Activated B cell treated with CpG ODN at 0.5 μM for 24 hours (primary cell): ENCODE results near the gene TCFL5. TPM values are rescaled to one million over a fixed set of nuclear protein-coding genes. Genes with fewer than 3 reads are reported as not detected.
A peak's percentile ranks its signal among the peaks of the same experiment; 100 is the strongest.

ENCODE experiments used
- ATAC-seq: fragments of 200-7000 bp; cut with Tn5 transposase; one replicate; pipeline ENCODE4 v1.10.0; 2021; ENCODE audit warnings: low read depth, mild to moderate bottlenecking, moderate library complexity
- CTCF ChIA-PET: fragments of 350-600 bp; sonication (Branson Sonifier 250); formaldehyde crosslinking; loops from one replicate; lab custom pipeline; 2021; ENCODE audit warnings: antibody characterized with exemption; lab: Charles Lee
- POLR2A ChIA-PET: fragments of 350-600 bp; sonication (Branson Sonifier 250); formaldehyde crosslinking; loops from one replicate; lab custom pipeline; 2021; ENCODE audit warnings: antibody characterized with exemption; lab: Charles Lee
- DNase-seq: peaks from one replicate; pipeline ENCODE4 v3.0.0; 2022
- H3K27ac Mint-ChIP-seq: one replicate; pipeline ENCODE4 v1.8.0; 2020; ENCODE audit warnings: mixed read lengths
- H3K27me3 Mint-ChIP-seq: one replicate; pipeline ENCODE4 v1.8.0; 2021; ENCODE audit warnings: mixed read lengths
- H3K36me3 Mint-ChIP-seq: one replicate; pipeline ENCODE4 v1.8.0; 2021; ENCODE audit warnings: low read depth, mixed read lengths
- H3K4me1 Mint-ChIP-seq: one replicate; pipeline ENCODE4 v1.8.0; 2021; ENCODE audit warnings: mixed read lengths
- H3K4me3 Mint-ChIP-seq: one replicate; pipeline ENCODE4 v1.8.0; 2020; ENCODE audit warnings: mild to moderate bottlenecking, mixed read lengths
- H3K9me3 Mint-ChIP-seq: one replicate; pipeline ENCODE4 v1.8.0; 2020; ENCODE audit warnings: mixed read lengths
- intact Hi-C: fragments of 100-400 bp; cut with micrococcal nuclease; formaldehyde crosslinking; loops from one replicate; pipeline ENCODE4 v1.15.1; 2024
- total RNA-seq: library from RNA; stranded (reverse); gene quantifications from 2 replicates; pipeline ENCODE4 v1.2.3, GENCODE V29; 2022
- TF ChIP-seq, protein P1 (sequence below): fragments of 200-600 bp; IDR thresholded peaks from one replicate; pipeline ENCODE4 v1.8.0; 2022; ENCODE audit warnings: antibody characterized with exemption, mild to moderate bottlenecking

Gene TCFL5
- total RNA-seq, 1 donor from 2014 or later = 54.5 TPM

DNA sequence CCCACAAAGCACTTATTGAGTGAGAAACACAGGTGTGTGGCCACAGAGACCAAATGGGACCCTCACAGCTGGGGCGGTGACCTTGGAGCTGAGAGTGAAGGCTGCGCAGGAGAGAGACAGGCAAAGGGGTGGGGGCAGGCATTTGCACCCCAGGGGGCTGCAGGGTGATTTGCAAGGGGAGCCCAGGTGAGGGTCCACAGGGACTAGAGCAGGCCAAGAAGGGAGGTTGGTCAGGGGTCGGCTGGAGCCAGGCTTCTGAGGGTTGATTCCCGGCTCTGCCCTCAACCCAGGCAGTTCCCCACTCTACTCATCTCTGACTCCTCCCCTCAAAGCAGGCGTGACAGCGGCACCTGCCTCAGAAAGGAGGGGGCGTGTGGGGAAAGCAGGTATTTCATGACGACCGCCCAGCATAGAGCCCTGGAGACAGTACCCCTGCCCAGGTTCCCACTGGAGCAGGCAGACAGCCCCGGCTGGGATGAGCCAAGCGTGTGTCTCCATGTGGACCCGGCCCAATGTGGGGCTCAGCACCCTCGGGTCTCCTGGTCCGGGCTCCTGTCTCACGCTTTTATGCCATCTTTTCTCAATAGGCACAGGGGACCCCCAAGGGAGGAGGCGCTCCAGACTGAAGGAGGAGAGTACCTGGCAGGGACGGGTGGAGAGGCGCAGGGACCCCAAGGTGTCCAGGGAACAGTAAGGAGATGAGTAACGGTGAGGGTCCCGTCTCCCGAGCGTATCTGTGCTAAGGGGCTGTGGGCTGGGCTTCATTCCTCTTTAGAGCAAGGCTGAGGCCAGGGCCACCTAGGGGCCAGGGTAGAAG lies 68.5 kb downstream of the TCFL5 start:
- no peaks in the 10 kb centered on the region for H3K27me3 Mint-ChIP-seq
- H3K4me1 Mint-ChIP-seq = peaks cover 41% of the 10 kb centered on the region
- ChIA-PET POLR2A (interaction anchor here (0.6 to 5.0 kb wide), 16 partner anchors 9 to 671 kb away, joined by 3 to 56 read pairs (median 8); partner anchors contain the start of genes LSM14B, OGFR, PSMA7 and RPS21), CTCF (interaction anchor here (0.7 to 2.5 kb wide), 6 partner anchors 16 to 294 kb away, joined by 3 to 16 read pairs (median 4); no protein-coding TSS in a partner anchor)
- DNase-seq (no peak), ATAC-seq (no peak)
- TF ChIP-seq, protein P1, sequence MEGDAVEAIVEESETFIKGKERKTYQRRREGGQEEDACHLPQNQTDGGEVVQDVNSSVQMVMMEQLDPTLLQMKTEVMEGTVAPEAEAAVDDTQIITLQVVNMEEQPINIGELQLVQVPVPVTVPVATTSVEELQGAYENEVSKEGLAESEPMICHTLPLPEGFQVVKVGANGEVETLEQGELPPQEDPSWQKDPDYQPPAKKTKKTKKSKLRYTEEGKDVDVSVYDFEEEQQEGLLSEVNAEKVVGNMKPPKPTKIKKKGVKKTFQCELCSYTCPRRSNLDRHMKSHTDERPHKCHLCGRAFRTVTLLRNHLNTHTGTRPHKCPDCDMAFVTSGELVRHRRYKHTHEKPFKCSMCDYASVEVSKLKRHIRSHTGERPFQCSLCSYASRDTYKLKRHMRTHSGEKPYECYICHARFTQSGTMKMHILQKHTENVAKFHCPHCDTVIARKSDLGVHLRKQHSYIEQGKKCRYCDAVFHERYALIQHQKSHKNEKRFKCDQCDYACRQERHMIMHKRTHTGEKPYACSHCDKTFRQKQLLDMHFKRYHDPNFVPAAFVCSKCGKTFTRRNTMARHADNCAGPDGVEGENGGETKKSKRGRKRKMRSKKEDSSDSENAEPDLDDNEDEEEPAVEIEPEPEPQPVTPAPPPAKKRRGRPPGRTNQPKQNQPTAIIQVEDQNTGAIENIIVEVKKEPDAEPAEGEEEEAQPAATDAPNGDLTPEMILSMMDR = no peak
- no peaks in the 10 kb centered on the region for H3K9me3 Mint-ChIP-seq
- intact Hi-C loops = loop anchor here (5.0 kb wide), 1 partner anchor 671 kb away; the partner anchor contains the start of gene LSM14B
- H3K36me3 Mint-ChIP-seq = peaks cover 3% of the 10 kb centered on the region
- peak overlapping the region; percentile 92 for H3K27ac Mint-ChIP-seq
- H3K4me3 Mint-ChIP-seq = peak overlapping the region; percentile 60

DNA sequence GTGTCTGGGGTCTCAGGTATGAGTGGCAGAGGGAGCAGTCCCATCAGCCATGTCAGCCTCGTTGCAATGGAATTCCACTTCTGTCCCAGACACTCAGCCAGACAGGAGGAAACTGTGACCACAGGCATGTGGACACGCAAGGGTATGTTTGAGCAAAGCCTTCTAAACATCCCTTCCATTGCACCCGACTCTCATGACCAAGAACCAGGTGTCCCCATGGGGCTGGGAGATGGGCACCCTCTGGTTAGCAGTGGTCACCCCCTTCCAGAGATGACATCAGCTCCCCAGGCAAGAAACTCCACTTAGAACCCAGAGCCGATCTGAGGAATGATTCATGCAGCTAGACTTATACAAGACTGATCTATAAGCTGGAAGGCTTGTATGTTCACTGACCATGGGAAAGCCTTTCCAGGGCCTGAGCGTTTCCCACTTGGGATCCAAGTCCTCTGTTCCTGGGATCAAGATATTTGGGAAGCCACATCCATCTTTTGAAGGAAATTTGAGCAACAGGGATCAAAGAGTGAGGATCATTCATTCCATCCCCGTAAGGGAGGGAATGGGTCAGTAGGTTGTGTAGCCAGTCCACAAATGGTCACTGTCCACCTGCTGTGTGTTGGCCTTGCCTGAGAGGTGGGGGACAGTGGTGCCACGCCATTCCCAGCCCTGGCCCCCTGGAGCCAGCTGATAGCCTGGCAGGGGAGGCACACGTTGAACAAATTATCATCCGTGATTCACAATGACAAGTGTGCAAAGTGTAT lies 69.3 kb downstream of the TCFL5 start:
- Mint-ChIP-seq H3K27me3 (no peaks in the 10 kb centered on the region), H3K27ac (peak overlapping the region; percentile 92), H3K36me3 (no peaks in the 10 kb centered on the region), H3K4me3 (no peak overlapping the region), H3K9me3 (no peaks in the 10 kb centered on the region), H3K4me1 (peaks cover 36% of the 10 kb centered on the region)
- ChIA-PET CTCF (interaction anchor here (0.7 to 2.5 kb wide), 10 partner anchors 16 to 383 kb away, joined by 3 to 16 read pairs (median 5); no protein-coding TSS in a partner anchor), POLR2A (interaction anchor here (0.6 to 1.3 kb wide), 5 partner anchors 141 to 174 kb away, joined by 3 to 4 read pairs (median 3); partner anchors contain the start of gene SLCO4A1)
- intact Hi-C loops = loop anchor here (5.0 kb wide), 1 partner anchor 670 kb away; the partner anchor contains the start of gene LSM14B
- ATAC-seq (no peak), DNase-seq (no peak)
- TF ChIP-seq, protein P1 = no peak

DNA sequence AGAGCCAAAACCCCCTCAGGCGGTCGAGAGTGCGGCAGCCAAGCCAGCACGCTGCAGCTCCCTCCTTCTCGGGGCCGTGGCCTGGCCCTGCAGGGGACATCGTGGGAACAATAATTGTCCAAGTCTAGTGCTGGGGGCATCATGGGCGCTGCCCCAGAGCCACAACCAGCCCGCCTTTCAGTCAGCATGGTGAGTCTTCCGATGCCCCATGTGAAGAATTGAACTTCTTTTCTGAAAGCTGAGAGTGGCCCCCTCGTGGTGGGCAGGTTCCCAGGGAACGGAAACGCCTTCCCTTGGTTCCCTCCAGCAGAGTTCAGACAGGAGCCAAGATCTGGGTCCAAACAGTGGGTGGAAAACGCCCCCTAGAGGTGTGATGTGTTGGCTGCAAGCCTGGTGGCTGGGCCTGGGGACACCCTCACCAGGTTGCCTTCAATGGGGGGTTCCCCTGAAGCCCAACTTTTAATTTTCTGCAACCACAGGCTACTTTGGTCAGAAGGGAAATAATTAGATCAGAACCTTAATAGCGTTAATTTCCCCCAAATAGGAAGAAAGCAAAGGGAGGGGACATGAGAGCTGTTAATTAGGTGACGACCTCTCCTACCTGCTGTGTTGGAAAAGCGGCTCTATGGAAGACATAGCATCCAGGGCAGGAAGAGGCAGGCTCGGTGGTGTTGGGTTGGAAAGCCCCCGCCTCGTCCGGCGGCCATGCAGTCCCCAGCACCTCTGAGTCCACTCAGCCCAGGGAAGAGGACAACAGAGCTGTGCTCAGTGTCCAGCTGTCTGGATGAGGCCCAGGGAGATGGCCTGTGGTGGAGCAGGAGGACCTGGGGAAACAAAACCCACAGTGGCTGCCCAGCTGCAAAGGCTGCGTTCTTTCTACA lies 70.1 kb downstream of the TCFL5 start:
- intact Hi-C loops = loop anchor here (1.0 to 5.0 kb wide), 5 partner anchors 123 to 669 kb away; partner anchors contain the start of gene LSM14B
- H3K4me3 Mint-ChIP-seq = no peak overlapping the region
- CTCF ChIA-PET = interaction anchor here (0.6 to 2.5 kb wide), 11 partner anchors 17 to 382 kb away, joined by 3 to 16 read pairs (median 4); no protein-coding TSS in a partner anchor
- TF ChIP-seq, protein P1 = no peak
- ATAC-seq (no peak), DNase-seq (peak; percentile 54)
- POLR2A ChIA-PET = interaction anchor here (1.0 to 1.3 kb wide), 4 partner anchors 140 to 174 kb away, joined by 3 to 4 read pairs (median 4); partner anchors contain the start of gene SLCO4A1
- H3K27me3 Mint-ChIP-seq = no peaks in the 10 kb centered on the region
- H3K36me3 Mint-ChIP-seq = no peaks in the 10 kb centered on the region
- H3K27ac Mint-ChIP-seq = peak overlapping the region; percentile 66
- no peaks in the 10 kb centered on the region for H3K9me3 Mint-ChIP-seq
- peaks cover 31% of the 10 kb centered on the region for H3K4me1 Mint-ChIP-seq

Other genes with a start within 250 kb of the TCFL5 start
- gene SLCO4A1, start 219.3 kb downstream of the TCFL5 start, total RNA-seq = 27.8 and 38.9 TPM in 2 replicates
- gene NTSR1, start 153.0 kb downstream of the TCFL5 start, total RNA-seq = not detected in 2 replicates
- 9.8 and 10.7 TPM in 2 replicates for gene MRGBP, start 65.3 kb downstream of the TCFL5 start, total RNA-seq
- gene OGFR, start 57.0 kb downstream of the TCFL5 start, total RNA-seq = 74.6 and 78.9 TPM in 2 replicates
- gene COL9A3, start 44.8 kb downstream of the TCFL5 start, total RNA-seq = 33.2 and 37.6 TPM in 2 replicates
- gene DIDO1, start 64.7 kb upstream of the TCFL5 start, total RNA-seq = 79.2 and 89.1 TPM in 2 replicates
- 40.9 and 43.1 TPM in 2 replicates for gene GID8, start 76.3 kb upstream of the TCFL5 start, total RNA-seq
- gene SLC17A9, start 90.9 kb upstream of the TCFL5 start, total RNA-seq = 45.0 and 47.6 TPM in 2 replicates
- gene BHLHE23, start 145.1 kb upstream of the TCFL5 start, total RNA-seq = not detected in 2 replicates